Measurements from ENCODE around the gene ZNF543. TPM values are rescaled to one million over a fixed set of nuclear protein-coding genes. Genes with fewer than 3 reads are reported as not detected.

ZNF543 gene
- total RNA-seq, 1 experiment from 2014 or later = 9.5 TPM

DNA sequence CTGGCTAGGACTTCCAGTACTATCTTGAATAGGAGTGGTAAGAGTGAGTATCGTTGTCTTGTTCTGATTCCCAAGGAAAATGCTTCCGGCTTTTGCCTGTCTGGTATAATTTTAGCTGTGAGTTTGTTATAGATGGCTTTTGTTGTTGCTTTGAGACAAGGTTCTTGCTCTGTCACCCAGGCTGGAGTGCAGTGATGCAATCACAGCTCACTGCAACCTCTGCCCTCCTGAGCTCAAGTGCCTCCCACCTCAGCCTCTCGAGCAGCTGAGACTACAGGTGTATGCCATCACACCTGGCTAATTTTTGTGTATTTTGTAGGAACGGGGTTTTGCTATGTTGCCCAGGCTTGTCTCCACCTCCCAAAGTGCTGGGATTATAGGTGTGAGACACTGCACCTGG lies 6.1 kb upstream of the ZNF543 start:
- Histone ChIP-seq H4K20me1 (ENCODE audit: insufficient read depth) (no peaks in the 10 kb centered on the region), H3K4me1 (replicated peaks; ENCODE audit: insufficient read depth) (no peaks in the 10 kb centered on the region), H3K79me2 (ENCODE audit: low read depth) (no peaks in the 10 kb centered on the region), H3K4me2 (peak overlapping the region; percentile 10; the same call in 1 of the 2 replicates), H3K9me2 (ENCODE audit: insufficient read depth) (no peaks in the 10 kb centered on the region; the same call in 1 of the 2 replicates), H3K4me3 (no peak overlapping the region), H3K9me3 (ENCODE audit: insufficient read depth, low read depth) (no peaks in the 10 kb centered on the region), H3K27me3 (ENCODE audit: insufficient read depth, low read depth) (no peaks in the 10 kb centered on the region), H3K36me3 (ENCODE audit: low read depth) (no peaks in the 10 kb centered on the region), H3K27ac (no peak overlapping the region), H3F3A (ENCODE audit: insufficient read depth, low read depth) (no peaks in the 10 kb centered on the region), H2AFZ (0 out of 2 replicates have a peak overlapping the region, but pooled peaks have one; percentile 5)
- ChIA-PET CTCF (no interaction called here), POLR2A (ENCODE audit: unreplicated experiment) (interaction anchor here (0.5 kb wide), 1 partner anchor 45 kb away, joined by 3 read pairs; no protein-coding TSS in a partner anchor)
- intact Hi-C loops (cut with micrococcal nuclease; ENCODE audit: unreplicated experiment) = no loop called here
- TF ChIP-seq, protein P1, sequence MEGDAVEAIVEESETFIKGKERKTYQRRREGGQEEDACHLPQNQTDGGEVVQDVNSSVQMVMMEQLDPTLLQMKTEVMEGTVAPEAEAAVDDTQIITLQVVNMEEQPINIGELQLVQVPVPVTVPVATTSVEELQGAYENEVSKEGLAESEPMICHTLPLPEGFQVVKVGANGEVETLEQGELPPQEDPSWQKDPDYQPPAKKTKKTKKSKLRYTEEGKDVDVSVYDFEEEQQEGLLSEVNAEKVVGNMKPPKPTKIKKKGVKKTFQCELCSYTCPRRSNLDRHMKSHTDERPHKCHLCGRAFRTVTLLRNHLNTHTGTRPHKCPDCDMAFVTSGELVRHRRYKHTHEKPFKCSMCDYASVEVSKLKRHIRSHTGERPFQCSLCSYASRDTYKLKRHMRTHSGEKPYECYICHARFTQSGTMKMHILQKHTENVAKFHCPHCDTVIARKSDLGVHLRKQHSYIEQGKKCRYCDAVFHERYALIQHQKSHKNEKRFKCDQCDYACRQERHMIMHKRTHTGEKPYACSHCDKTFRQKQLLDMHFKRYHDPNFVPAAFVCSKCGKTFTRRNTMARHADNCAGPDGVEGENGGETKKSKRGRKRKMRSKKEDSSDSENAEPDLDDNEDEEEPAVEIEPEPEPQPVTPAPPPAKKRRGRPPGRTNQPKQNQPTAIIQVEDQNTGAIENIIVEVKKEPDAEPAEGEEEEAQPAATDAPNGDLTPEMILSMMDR (conservative IDR thresholded peaks at IDR 0.05) = no peak
- TF ChIP-seq EZH2 (IDR thresholded peaks at IDR 0.05; ENCODE audit: low read depth) = no peak
- DNase-seq = no peak
- BruUV-seq (replicated peaks) = no TSS peak

DNA sequence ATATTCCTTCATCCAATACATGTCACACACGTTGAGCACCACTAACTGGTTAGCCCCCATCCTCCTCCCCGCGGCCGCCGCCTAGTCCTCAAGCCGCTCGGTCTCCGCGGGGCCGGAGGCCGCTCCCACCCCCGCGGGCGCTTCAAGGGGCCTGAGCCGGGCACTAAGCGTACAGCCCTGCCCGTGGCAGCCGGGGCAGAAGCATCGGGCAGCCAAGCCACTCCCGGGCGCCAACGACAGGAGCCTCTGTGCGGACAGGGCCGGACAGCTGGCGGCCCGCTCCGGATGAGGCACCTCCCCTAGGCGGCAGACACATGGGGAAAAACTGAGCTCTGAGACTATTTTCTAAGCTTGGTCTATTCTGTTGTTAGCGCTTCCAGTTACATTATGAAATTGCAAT lies 2.8 kb upstream of the ZNF543 start:
- ChIA-PET POLR2A (ENCODE audit: unreplicated experiment) (no interaction called here), CTCF (interaction anchor here (0.7 kb wide), 1 partner anchor 16 kb away, joined by 3 read pairs; no protein-coding TSS in a partner anchor)
- H3K36me3 ChIP-seq (ENCODE audit: low read depth) = no peaks in the 10 kb centered on the region
- no peak overlapping the region for H3K4me2 ChIP-seq
- BruUV-seq (replicated peaks) = no TSS peak
- TF ChIP-seq EZH2 (IDR thresholded peaks at IDR 0.05; ENCODE audit: low read depth) = no peak
- TF ChIP-seq, protein P1 (conservative IDR thresholded peaks at IDR 0.05) = no peak
- H3K79me2 ChIP-seq (ENCODE audit: low read depth) = peaks cover 21% of the 10 kb centered on the region
- H3K27me3 ChIP-seq (ENCODE audit: insufficient read depth, low read depth) = no peaks in the 10 kb centered on the region
- no peak for DNase-seq
- no peaks in the 10 kb centered on the region for H4K20me1 ChIP-seq (ENCODE audit: insufficient read depth)
- H3F3A ChIP-seq (ENCODE audit: insufficient read depth, low read depth) = peaks cover 4% of the 10 kb centered on the region; the same call in 1 of the 2 replicates
- H3K4me1 ChIP-seq (replicated peaks; ENCODE audit: insufficient read depth) = peaks cover 19% of the 10 kb centered on the region
- H3K27ac ChIP-seq = no peak overlapping the region
- H3K9me2 ChIP-seq (ENCODE audit: insufficient read depth) = no peaks in the 10 kb centered on the region; the same call in 1 of the 2 replicates
- H2AFZ ChIP-seq = no peak overlapping the region
- H3K4me3 ChIP-seq = no peak overlapping the region
- no peaks in the 10 kb centered on the region for H3K9me3 ChIP-seq (ENCODE audit: insufficient read depth, low read depth)
- intact Hi-C loops (cut with micrococcal nuclease; ENCODE audit: unreplicated experiment) = no loop called here

- no peak for TF ChIP-seq EZH2 (IDR thresholded peaks at IDR 0.05; ENCODE audit: low read depth)
- TF ChIP-seq, protein P1 (conservative IDR thresholded peaks at IDR 0.05) = no peak
- Histone ChIP-seq H3F3A (ENCODE audit: insufficient read depth, low read depth) (peaks cover 4% of the 10 kb centered on the region; the same call in 1 of the 2 replicates), H3K4me3 (peak overlapping the region; percentile 91), H3K79me2 (ENCODE audit: low read depth) (peaks cover 32% of the 10 kb centered on the region), H3K27me3 (ENCODE audit: insufficient read depth, low read depth) (no peaks in the 10 kb centered on the region), H3K27ac (peak overlapping the region; percentile 51), H3K4me2 (peak overlapping the region; percentile 100), H2AFZ (peak overlapping the region; percentile 99), H3K4me1 (replicated peaks; ENCODE audit: insufficient read depth) (peaks cover 19% of the 10 kb centered on the region), H3K9me3 (ENCODE audit: insufficient read depth, low read depth) (no peaks in the 10 kb centered on the region), H3K36me3 (ENCODE audit: low read depth) (peaks cover 9% of the 10 kb centered on the region; the same call in 1 of the 2 replicates), H4K20me1 (ENCODE audit: insufficient read depth) (no peaks in the 10 kb centered on the region), H3K9me2 (ENCODE audit: insufficient read depth) (no peaks in the 10 kb centered on the region; the same call in 1 of the 2 replicates)
- DNase-seq = no peak
- BruUV-seq (replicated peaks) = TSS peak; percentile 100
- ChIA-PET CTCF (no interaction called here), POLR2A (ENCODE audit: unreplicated experiment) (interaction anchor here (0.6 kb wide), 1 partner anchor 1239 kb away, joined by 3 read pairs; no protein-coding TSS in a partner anchor)
- intact Hi-C loops (cut with micrococcal nuclease; ENCODE audit: unreplicated experiment) = loop anchor here (1.0 kb wide), 4 partner anchors 18 to 80 kb away; partner anchors contain the start of genes ZNF304, ZNF460 and ZNF805
These were observed 448 bp upstream of the ZNF543 start for GRCh38 chr19:57319869-57320179.

All from PC-9 (cell line).